Parathyroid adenoma (tissue), 2 donors: Measurements from ENCODE around the gene CDC42EP1.
"Not testable (repeated sequence)": the region's sequence is repeated elsewhere in the genome, so short reads cannot be mapped to it uniquely, and the experiment has no call there.

ENCODE experiments used
- H2AFZ ChIP-seq: fragments of 300-600 bp; sonication (generic); one replicate; pipeline ENCODE4 v1.7.0; 2017; ENCODE audit warnings: antibody characterized with exemption, mild to moderate bottlenecking
- H3K27ac ChIP-seq: fragments of 300-600 bp; sonication (generic); one replicate; pipeline ENCODE4 v1.7.0; 2017
- H3K27me3 ChIP-seq: fragments of 300-600 bp; sonication (generic); one replicate; pipeline ENCODE4 v1.7.0; 2017; ENCODE audit warnings: low read length; ENCODE audit not compliant: control insufficient read depth, insufficient read depth
- H3K36me3 ChIP-seq: fragments of 300-600 bp; sonication (generic); one replicate; pipeline ENCODE4 v1.7.0; 2017; ENCODE audit warnings: low read length; ENCODE audit not compliant: control insufficient read depth, insufficient read depth
- H3K4me1 ChIP-seq: fragments of 300-600 bp; sonication (generic); one replicate; pipeline ENCODE4 v1.7.0; 2017; ENCODE audit warnings: control low read depth
- H3K4me2 ChIP-seq: fragments of 300-600 bp; sonication (generic); one replicate; pipeline ENCODE4 v1.7.0; 2017; ENCODE audit warnings: low read length
- H3K4me3 ChIP-seq: fragments of 300-600 bp; sonication (generic); one replicate; pipeline ENCODE4 v1.7.0; 2017; ENCODE audit warnings: low read depth, low read length
- H3K79me2 ChIP-seq: fragments of 300-600 bp; sonication (generic); one replicate; pipeline ENCODE4 v1.7.0; 2017; ENCODE audit warnings: control low read depth
- H3K9ac ChIP-seq: fragments of 300-600 bp; sonication (generic); one replicate; pipeline ENCODE4 v1.7.0; 2017; ENCODE audit warnings: mild to moderate bottlenecking
- H3K9me3 ChIP-seq: fragments of 300-600 bp; sonication (generic); one replicate; pipeline ENCODE4 v1.7.0; 2017; ENCODE audit warnings: low read length; ENCODE audit not compliant: control insufficient read depth
- TF ChIP-seq, protein P1 (sequence below): fragments of 300-600 bp; sonication (generic); IDR thresholded peaks from one replicate; pipeline ENCODE4 v1.7.0; 2017; ENCODE audit warnings: antibody characterized with exemption, mild to moderate bottlenecking
- donor health status: primary hyperparathyroidism.

The CDC42EP1 gene

GRCh38 chr22:37526376-37526775 is 33.9 kb upstream of the CDC42EP1 start:
- H3K27me3 ChIP-seq, result no peaks in the 10 kb centered on the region
- no peaks in the 10 kb centered on the region for H3K36me3 ChIP-seq
- no peak overlapping the region for H3K27ac ChIP-seq
- H3K4me3 ChIP-seq, result no peak overlapping the region
- H2AFZ ChIP-seq, result no peak overlapping the region
- H3K9me3 ChIP-seq, result no peaks in the 10 kb centered on the region
- no peaks in the 10 kb centered on the region for H3K4me1 ChIP-seq
- no peak overlapping the region for H3K4me2 ChIP-seq
- H3K9ac ChIP-seq, result no peak overlapping the region
- H3K79me2 ChIP-seq, result no peaks in the 10 kb centered on the region
- TF ChIP-seq, protein P1, sequence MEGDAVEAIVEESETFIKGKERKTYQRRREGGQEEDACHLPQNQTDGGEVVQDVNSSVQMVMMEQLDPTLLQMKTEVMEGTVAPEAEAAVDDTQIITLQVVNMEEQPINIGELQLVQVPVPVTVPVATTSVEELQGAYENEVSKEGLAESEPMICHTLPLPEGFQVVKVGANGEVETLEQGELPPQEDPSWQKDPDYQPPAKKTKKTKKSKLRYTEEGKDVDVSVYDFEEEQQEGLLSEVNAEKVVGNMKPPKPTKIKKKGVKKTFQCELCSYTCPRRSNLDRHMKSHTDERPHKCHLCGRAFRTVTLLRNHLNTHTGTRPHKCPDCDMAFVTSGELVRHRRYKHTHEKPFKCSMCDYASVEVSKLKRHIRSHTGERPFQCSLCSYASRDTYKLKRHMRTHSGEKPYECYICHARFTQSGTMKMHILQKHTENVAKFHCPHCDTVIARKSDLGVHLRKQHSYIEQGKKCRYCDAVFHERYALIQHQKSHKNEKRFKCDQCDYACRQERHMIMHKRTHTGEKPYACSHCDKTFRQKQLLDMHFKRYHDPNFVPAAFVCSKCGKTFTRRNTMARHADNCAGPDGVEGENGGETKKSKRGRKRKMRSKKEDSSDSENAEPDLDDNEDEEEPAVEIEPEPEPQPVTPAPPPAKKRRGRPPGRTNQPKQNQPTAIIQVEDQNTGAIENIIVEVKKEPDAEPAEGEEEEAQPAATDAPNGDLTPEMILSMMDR, result no peak

GRCh38 chr22:37527081-37527752 is 33.1 kb upstream of the CDC42EP1 start:
- not testable (repeated sequence) for H2AFZ ChIP-seq

GRCh38 chr22:37527952-37528351 is 32.3 kb upstream of the CDC42EP1 start:
- not testable (repeated sequence) for H3K36me3 ChIP-seq, H3K27me3 ChIP-seq, H3K9ac ChIP-seq, H3K9me3 ChIP-seq, H3K4me2 ChIP-seq, H3K27ac ChIP-seq, H3K79me2 ChIP-seq, H3K4me1 ChIP-seq, H3K4me3 ChIP-seq, H2AFZ ChIP-seq

More at GRCh38 chr22:37527081-37527752, 33.1 kb upstream of the CDC42EP1 start:
- not testable (repeated sequence) for H3K9me3 ChIP-seq, H3K27me3 ChIP-seq, H3K27ac ChIP-seq, H3K9ac ChIP-seq, H3K36me3 ChIP-seq, H3K4me1 ChIP-seq, H3K4me3 ChIP-seq, H3K4me2 ChIP-seq, H3K79me2 ChIP-seq

DNA sequence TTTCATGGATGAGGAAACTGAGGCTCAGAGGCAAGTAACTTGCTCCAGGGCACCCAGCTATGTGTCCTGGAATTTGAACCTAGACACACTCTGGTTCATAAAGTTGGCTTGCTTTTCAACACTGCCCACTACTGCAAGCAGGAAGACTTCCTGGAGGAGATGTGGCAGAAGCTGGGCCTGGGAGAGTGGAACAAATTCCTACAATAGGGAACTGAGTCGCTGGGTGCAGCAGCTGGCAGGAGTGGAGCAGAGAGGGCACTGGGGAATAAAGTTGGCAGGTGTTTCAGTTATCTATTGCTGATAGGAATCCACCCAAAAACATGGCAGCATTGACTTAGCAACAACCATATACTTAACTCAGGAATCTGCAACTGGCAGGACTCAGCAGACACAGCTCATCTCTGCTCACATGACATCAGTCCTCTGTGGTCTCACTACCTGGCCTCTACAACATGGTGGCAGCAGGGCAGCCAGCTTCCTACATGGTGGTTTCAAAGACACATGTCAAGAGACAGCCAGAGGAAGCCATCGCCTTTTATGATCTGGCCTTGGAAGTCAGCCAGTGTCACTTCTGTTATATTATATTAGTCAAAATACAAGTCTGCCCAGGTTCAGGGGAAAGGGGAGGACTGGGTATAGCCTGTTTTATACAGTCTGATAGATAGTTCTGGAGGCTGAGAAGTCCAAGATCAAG is 30.5 kb upstream of the CDC42EP1 start:
- Histone ChIP-seq H3K27me3 (no peaks in the 10 kb centered on the region), H2AFZ (no peak overlapping the region), H3K4me1 (no peaks in the 10 kb centered on the region), H3K4me3 (no peak overlapping the region), H3K9ac (no peak overlapping the region), H3K36me3 (no peaks in the 10 kb centered on the region), H3K4me2 (no peak overlapping the region), H3K27ac (no peak overlapping the region), H3K79me2 (no peaks in the 10 kb centered on the region), H3K9me3 (no peaks in the 10 kb centered on the region)
- TF ChIP-seq, protein P1, result no peak

DNA sequence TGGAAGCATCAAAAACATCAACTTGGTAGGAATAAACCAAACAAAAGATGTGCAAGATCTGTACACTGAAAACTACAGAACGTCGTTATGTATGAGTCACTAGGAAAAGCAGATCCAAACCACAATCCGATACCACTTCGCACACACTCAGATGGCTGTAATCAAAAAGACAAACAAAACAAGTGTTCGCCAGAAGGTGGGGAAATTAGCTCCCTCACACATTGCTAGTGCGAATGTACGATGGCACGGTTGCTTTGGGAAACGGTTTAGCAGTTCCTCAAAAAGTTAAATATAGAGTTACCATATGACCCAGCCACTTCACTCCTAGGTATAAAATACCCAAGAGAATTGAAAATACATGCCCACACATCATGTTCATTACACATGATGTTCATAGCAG is 26.3 kb upstream of the CDC42EP1 start:
- H3K27me3 ChIP-seq, result no peaks in the 10 kb centered on the region
- H3K27ac ChIP-seq, result no peak overlapping the region
- TF ChIP-seq, protein P1, result no peak

More for the DNA sequence above, 26.3 kb upstream of the CDC42EP1 start:
- Histone ChIP-seq H3K4me3 (no peak overlapping the region), H3K79me2 (no peaks in the 10 kb centered on the region), H2AFZ (no peak overlapping the region), H3K36me3 (no peaks in the 10 kb centered on the region), H3K4me1 (peaks cover under 1% of the 10 kb centered on the region), H3K9me3 (no peaks in the 10 kb centered on the region), H3K4me2 (no peak overlapping the region), H3K9ac (no peak overlapping the region)
